NCI-H2227 (cell line): ENCODE measurements around the gene S100A13.
A peak's percentile ranks its signal among the peaks of the same experiment; 100 is the strongest.
"Not testable (repeated sequence)": the region's sequence is repeated elsewhere in the genome, so short reads cannot be mapped to it uniquely, and the experiment has no call there.

ENCODE experiments used
- DNase-seq: peaks from one replicate; lab custom pipeline; 2025; ENCODE audit not compliant: unreplicated experiment; lab: John Stamatoyannopoulos, UW

S100A13 gene

DNA sequence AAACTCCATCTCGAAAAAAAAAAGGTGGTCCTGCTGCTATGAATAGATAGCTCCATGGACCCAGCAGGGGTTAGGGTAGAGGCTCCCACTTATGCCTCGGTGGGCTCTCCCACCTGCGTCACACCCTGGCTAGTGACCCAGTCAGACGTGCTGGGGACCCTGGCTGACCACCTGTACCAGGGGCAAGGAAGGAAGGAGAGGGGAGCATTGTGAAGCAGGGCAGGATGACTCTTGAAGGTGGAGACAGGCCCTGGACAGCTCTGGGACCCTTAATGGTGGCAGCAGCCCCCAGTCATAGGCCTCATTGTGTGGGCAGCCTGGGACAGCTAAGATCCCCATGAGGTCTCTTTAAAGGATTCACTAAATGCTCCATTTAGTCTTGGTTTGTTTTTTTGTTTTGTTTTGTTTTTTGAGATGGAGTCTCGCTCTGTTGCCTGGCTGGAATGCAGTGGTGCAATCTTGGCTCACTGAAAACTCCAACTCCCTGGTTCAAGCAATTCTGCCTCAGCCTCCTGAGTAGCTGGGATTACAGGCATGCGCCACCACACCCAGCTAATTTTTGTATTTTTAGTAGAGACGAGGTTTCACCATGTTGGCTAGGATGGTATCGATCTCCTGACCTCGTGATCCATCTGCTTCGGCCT is 20.8 kb upstream of the S100A13 start:
- DNase-seq: no peak

DNA sequence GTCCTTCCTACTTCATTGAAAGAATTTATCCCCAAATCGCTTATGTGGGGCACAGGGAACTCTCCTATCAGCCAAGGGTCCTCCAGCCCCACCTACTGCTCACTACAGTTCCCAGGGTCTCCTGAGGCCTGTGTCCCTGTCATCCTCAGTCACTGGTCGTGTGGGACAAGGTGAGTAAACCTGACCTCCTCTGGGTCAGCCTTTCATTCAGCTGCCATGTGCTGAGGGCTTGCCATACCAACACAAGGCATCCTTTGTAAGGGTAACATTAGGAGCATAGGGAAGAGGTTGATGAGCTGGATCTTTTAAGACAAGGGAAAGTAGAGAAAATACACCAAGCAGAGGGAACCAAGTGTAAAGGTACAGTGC is 20.0 kb upstream of the S100A13 start:
- DNase-seq: no peak

DNA sequence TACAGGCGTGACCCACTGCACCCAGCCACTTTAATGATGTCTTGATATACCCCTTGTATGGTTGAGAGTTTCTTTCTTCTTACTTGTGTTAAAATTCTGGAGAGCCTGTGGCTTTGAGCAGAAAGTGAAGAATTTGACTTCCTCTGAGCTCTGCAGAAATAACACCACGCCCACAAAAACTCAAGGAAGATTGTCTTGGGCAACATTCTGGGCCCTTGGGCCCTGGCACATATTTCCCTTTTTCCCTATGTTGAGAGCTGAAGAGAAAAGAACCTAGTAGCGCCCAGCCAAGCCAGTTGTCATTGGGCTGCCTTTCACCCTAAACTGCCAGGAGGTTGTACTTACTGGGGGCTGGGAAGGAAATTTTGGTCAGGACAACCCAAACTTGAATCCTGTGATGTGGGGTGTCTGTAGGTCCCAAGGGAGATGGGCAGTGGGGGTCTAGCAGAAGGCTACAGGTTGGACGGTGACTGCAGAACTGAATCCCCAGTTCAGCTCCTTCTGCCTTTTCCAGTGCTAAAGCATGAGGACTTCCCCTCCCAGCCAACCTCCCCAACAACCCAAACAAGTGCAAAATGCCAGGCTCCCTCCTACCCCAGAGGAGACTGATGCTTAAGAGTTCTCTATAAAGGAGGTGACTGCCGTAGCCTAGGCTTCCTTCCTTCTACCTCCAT is 19.5 kb upstream of the S100A13 start:
- no peak for DNase-seq

DNA sequence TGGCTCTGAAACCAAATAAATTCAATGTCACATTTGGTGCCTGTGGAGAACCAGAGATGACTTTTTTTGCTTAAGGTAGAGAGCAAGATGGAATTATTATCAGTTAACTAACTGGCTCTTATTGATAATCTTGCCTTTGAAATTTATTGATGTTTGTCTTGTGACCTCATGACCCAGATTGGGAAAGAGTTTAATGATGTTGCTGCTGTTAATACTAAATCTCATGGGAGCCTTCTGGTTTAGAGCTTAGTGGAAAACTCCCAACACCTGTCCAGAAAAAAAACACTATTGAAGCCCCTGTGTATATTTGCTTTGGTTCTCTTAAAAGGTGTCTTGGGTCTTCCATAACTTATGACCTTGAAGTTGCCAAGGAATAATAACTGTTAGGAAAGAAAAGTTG is 16.5 kb upstream of the S100A13 start:
- DNase-seq: no peak

DNA sequence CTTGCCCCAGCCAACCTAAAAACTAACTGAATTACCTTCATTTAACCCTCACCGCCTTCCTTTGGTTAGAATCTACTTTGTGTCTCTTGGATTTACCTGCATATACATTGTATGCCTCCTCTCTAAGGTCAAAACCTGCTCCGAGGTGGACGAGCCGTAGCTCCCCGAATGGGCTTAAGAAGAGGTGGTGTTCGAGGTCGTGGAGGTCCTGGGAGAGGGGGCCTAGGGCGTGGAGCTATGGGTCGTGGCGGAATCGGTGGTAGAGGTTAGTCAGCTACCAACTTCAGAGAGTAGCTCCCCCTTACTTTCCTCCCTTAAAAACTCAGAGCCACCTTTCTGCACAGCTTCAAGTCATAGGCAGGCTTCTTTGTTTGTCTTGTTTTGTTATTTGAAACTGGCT is 15.8 kb upstream of the S100A13 start:
- no peak for DNase-seq

DNA sequence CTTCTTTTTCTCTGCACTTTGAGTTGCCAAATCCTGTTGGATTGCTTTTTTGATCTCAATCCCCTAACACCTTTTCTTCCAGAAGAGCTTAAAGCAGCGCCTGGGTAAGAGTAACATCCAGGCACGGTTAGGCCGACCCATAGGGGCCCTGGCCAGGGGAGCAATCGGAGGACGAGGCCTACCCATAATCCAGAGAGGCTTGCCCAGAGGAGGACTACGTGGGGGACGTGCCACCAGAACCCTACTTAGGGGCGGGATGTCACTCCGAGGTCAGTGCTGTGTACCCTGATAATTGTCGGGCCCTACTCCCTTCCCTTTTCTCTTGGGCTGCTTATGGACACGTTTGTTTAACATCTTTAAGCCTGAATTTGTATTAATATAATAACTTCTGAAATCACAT is 14.9 kb upstream of the S100A13 start:
- no peak for DNase-seq

DNA sequence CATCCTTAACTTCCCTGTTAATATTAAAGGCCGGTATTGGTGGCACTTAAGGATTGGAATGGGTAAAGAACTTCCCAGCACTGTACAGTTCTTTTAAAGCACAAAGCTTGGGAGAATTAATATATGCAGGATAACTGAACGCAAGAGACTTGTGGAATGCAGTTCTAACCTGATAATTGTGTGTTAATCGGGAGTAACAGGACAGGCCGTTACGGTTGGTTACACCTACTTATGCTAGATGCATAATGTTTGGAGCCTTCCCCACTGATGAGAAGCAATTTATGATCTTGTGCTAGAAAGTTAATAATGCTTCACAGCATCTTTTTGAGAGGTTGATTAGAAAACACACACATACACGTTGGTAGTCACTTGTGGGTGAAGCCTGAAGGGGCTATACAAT is 13.6 kb upstream of the S100A13 start:
- DNase-seq: no peak

DNA sequence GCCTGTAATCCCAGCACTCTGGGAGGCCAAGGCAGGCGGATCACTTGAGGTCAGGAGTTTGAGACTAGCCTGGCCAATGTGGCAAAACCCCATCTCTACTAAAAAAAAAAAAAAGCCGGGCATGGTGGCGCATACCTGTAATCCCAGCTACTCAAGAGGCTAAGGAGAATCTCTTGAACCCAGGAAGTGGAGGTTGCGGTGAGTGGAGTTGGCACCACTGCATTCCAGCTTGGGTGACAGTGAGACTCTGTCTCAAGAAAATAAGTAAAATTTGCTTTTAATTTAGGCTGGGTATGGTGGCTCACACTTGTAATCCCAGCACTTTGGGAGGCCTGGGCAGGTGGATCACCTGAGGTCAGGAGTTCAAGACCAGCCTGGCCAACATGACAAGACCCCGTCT is 12.9 kb upstream of the S100A13 start:
- not testable (repeated sequence) for DNase-seq

DNA sequence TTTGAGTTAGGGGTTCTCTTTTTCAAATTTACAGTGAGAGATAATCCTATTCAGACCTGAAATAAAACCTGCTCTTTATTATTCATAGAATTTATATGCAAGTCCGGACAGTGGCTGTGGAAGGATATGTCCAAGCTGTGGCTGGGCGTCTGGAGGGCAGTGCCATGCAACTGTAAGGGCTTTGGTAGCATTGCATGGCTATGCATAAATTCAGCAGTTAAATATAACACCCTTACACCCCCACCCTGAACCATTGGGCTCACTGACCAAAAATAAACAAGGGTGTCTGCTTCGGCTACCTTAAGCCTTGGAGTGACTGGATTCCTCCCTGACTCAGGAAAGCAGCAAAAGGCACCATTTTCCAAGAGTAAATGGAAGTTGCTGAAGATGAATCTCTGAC is 12.0 kb upstream of the S100A13 start:
- no peak for DNase-seq

DNA sequence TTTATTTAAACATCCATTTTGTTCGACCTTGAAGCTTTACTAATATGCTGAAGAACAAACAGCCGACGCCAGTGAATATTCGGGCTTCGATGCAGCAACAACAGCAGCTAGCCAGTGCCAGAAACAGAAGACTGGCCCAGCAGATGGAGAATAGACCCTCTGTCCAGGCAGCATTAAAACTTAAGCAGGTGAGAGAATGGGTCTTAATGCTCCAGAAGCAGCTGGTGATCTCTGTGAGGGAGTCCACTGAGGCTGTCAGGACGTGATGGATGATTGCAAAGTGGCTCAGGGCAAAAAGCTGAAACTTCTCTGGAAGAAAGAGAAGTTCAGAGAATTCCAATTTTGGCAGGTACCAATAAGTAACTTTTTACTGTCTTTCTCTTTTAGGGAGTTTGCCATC is 11.0 kb upstream of the S100A13 start:
- DNase-seq: no peak

DNA sequence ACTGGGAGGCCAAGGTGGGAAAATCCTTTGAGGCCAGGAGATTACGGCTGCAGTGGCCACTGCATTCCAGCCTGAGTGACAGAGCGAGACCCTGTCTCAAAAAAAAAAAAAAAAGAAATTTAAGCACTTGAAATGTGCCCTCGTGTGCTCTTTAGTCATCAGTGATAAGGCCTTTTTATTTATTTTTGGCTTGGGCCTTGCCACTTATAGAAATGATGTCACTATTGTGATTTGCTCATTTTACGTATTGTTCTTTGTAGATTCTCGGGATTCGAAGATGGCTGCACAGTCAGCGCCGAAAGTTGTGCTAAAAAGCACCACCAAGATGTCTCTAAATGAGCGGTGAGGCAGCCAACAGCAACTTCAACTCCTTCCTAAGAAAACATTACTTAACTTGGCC is 9.0 kb upstream of the S100A13 start:
- DNase-seq: no peak

DNA sequence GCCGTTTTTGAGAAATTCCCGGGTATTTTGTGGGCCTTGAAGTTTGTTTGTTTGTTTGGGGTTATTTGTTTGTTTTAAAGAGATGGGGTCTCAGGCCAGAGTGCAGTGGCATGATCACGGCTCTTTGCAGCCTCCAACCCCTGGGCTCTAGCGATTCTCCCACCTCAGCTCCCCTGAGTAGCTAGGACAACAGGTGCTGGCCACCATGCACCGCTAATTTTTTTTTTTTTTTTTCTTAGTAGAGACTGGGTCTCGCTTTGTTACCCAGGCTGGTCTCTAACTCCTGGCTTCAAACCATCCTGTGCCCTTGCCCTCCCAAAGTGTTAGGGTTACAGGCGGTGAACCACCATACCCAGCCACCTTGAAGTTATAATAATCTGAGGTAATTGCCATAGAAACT is 8.6 kb upstream of the S100A13 start:
- DNase-seq: no peak

DNA sequence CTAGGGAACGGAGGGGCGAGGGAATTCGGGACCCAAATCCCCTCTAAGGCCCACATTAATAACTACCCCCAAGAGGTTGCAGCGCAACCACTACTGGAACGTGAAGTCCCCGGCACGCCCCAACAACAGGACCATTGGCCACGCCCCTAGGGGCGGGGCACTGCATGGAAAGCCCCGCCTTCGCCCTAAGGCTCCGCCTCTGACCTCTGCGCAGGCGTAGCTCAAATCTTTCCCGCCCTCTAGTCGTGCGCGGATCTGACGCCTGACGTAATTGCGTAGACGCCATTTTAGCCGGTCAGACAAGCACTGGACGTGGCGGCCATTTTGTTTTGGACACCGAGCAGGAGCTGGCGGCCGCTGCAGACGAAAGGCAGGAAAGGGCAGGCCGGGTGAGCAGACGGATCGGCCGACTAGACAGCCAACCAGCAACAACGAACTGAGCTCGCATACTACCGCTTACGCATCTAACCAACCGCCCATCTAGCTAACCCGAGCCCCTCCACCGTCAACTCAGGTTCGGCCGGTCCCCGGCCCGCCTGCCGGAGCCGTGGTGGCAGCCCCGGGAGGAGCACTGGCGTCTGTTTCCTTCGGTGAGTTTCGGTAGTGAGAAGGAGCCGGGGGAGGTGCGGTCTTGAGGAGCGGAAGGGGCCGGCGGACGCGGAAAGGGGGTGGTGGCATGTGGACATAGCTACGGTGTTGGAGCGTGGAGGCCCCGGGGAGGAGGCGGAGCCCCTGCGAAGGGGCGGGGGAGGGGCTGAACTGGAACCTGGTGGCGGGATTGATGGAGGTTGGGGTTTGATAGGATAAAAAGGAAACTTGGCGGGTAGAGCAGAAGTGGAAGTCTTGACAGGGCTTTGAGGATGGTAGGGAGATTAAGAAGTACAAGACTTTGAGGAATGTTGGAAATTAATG is 6.7 kb upstream of the S100A13 start, which contains the start of gene CHTOP:
TSS of gene CHTOP (plus strand) at position 313 of the 912 bp plus-strand sequence. CDS start 2,523 bp downstream, outside the sequence.
- peak; percentile 98 for DNase-seq

DNA sequence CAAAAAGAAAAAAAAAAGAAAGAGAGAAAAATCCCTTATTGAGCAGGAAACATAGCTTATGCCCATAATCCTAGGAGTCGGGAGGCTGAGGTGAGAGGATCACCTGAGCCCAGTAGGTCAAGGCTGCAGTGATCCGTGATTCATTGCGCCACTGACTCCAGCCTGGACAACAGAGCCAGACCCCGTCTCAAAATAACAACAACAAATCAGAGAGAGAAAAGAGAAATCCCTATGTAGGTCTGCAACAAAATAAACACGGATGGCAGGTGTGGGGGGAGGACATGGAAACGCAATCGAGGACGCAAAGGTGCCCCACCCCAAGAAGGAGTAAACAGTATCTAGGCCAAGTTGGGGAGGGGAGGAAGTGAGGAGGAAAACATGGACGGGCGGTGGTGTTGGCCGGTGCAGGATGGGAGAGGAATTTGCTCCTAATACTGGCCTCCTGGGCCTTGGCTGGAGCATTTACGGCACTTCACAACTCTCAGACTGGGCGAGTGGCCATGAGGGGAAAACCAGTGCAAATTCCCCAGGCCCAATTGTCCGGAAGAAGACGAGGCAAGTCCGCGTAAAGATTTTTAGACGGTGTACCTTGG is 6.0 kb upstream of the S100A13 start:
- DNase-seq: no peak

DNA sequence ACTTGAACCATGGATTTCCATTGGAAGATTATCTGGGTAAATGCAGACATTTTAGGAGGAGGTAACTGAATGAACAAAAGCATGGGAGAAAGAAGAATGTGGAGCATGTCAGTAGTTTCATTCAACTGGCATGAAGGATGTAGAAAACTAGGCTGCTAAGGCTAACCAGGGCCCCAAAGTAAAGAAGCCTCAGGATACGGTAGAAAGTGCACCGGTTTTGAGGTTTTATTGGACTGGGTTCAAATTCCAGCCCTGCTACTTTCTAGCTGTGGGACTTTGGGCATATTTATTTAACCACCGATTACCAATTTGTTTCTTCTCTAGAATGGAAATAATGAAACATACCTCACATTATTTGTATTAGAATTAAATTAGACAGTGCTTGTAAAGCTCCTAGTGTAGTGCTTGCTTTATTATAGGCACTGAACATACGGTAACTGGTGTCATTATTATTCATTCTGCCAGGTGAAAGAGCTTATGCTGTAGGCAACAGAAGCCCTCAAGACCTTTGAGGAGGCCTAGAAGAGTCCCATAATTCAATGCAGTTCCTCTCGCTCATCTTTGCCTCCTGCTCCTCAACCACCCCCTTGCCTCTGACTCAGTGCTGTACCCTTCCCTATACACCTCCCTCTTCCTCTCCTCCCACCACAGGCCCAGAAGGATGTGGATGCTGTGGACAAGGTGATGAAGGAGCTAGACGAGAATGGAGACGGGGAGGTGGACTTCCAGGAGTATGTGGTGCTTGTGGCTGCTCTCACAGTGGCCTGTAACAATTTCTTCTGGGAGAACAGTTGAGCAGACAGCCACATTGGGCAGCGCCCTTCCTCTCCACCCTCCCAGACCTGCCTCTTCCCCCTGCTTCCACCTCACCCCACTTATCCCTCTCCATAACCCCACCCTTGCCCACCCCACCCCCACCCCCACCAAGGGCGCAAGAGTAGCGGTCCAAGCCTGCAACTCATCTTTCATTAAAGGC is 4.0 kb upstream of the S100A13 start:
- no peak for DNase-seq

DNA sequence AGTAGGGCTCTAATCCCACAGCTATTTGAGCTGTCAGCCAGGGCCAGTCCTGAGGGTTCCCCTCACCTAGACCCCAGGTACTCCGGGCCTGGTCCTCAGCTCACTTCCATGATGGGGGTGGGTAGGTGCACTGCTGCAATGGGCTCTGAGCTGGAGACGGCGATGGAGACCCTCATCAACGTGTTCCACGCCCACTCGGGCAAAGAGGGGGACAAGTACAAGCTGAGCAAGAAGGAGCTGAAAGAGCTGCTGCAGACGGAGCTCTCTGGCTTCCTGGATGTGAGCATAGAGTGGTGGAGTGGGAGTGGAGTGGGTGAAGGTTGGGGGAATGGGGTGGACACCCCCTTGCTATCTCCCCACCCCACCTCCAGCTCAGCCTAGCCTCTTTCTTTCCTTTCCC is 3.1 kb upstream of the S100A13 start:
- DNase-seq: no peak

DNA sequence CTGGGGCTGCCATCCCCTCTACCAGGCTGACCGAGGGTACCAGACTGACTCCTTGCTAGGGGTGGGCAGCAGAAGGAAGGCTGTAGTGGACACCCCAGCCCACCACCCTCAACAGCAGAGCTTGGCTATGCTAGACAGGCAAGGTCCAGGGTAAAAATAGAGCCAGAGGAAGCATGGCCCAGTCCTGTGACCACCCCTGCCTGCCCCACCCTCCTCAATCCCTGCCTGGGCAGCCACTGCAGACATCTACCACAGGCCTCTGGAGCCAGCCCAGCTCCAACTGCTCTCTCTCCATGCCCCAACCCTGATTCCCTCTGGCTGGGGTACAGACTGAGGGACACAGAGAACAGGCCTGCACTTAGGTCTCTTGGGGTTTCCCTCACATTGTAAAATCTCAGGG is 2.7 kb upstream of the S100A13 start:
- DNase-seq: no peak

DNA sequence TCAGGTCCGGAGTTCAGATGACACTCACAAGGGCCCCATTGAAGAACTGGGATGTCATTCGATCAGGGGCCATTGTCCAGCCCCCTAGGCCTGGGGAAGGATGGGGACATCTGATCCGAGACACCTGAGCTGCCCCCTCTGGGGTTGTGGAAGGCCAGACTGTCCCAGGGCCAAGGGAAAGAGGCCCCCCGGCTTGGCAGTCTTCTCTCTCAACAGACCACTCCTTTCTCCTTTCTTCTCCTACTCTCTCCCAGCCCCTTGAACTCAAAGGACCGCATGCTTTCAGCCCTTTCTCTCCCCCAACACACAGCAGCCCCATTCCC is 2.0 kb upstream of the S100A13 start:
- DNase-seq: no peak

DNA sequence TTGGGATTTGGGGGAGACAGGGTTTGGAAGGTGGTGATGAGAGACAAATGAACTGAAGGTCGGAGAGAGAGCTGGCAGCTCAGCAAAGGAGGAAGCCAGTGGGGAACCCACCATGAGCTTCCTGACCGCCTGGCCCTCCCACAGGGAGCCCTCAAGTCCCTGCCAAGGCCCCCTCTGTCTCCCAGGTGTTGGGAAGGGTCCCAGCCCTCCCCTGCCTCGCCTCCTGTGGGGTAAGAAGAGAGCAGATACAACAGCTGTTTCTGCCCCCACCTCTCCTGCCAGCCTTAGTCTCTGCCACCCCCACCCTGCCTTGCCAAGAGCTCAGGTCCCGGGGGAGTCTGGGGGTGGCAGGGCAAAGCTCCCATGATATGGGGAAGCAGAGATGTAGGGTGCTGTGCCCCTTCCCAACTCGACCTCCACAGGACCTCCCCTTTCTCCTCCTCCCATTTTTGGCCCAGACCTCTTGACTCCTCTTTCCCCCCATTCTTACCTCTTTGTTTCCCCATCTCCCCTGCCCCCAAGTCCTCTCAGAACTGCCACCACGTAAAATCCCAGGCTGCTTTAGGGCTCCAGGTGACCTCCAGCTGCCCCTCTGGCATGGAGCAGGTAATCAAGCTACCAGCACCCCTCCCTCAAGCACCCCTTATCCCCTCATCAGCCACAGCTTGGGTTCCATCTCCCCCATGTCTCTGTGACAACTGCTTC is 1.5 kb upstream of the S100A13 start:
- no peak for DNase-seq
